Muscle of back (tissue), 11 donors: ENCODE data around the gene ITGB2. TPM values are rescaled to one million over a fixed set of nuclear protein-coding genes. Genes with fewer than 3 reads are reported as not detected.
"Not testable (repeated sequence)": the region's sequence is repeated elsewhere in the genome, so short reads cannot be mapped to it uniquely, and the experiment has no call there.

Source experiments
- DNase-seq, 3 donors: peaks; one replicate each; pipeline versions ENCODE4 v3.0.0 to v3.0.0-alpha.2; 2013
- polyA plus RNA-seq, 10 donors: library from polyadenylated mRNA; unstranded; fragments of 120-200 nt; gene quantifications; one replicate each; pipeline ENCODE4 v1.2.1, GENCODE V29; 2013; ENCODE audit not compliant: insufficient read length in 10 of 10

ITGB2 gene
- polyA plus RNA-seq, 10 donors, result 6.9 to 27.7 (median 11.7) TPM

DNA sequence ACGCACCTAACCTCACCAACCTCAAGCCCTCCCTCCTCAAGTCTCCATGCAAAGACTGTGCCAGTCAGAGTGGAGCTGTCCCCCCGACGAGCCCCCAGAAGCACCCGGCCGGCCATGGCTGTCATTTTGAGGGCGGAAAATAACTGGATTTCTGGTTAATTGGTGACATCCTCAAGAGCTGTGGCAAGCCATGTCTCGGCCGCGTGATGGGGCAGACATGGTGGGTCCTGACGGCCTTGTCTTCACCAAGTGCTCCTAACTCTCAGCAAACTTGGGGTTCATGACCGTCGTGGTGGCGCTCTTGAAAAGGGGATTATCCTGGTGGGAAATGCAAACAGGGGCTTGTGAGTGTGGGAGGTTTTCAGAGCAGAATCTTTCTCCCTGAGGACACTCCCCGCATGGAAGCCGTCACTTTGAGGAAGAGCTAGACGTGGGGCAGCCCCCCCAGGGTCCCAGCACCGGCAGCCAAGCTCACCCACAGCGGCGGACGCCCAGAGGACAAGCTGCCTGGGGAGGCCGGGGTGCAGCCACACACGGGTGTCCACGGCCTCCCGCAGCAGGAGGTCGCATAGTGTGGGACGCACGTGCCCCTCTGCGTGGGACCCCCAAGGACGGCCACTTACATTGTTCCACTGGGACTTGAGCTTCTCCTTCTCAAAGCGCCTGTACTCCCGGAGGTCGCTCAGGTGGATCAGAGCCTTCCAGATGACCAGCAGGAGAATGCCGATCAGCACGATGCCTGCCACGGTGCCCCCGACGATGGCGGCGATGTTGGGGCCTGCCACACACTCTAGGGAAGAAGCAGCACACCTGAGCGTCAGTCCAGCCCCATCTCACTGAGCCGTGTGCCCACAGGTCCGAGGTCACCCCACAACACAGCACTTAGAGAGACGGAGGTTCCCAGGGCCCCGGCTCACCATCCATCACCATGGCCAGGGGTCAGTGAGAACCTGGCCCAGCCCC lies 34.3 kb downstream of the ITGB2 start:
- DNase-seq, result no peak

- DNase-seq, result no peak
These were observed 35.1 kb downstream of the ITGB2 start for GRCh38 chr21:44885615-44886014.

DNA sequence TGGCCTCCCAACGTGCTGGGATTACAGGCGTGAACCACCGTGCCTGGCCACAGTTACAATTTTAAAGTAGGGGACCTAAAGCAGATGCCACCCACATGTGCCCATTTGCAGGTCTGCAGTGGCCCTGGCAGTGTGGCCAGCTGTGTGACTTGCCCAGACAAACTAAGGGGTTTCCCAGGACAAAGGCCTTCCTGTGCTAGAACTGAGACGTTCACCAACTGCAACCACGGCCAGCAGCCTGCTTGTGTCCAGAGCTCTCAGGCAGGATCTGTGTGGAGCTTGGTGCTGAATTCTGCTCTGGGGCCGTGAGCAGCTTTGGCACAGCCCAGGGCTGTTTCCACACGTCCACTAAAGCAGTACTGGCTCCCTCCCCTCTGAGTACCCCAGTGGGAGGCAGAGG lies 36.6 kb downstream of the ITGB2 start:
- DNase-seq, result no peak

DNA sequence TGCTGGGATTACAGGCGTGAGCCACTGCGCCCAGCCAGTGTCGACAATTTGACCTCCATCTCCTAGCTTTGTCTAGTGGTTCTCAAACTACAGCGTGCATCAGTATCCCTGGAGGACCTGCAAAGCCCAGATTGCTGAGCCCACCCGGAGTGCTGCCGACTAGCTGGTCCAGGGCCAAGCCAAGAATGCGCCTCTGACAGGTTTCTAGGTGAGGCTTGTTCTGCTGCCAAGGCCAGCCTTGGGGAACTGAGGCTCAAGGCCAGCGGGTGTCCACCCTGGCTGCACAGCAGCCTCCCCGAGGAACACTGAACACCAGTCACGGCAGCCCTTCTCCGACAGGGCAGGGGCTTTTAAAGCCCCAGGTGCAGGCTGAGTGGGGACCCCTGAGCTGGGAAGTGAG lies 37.4 kb downstream of the ITGB2 start:
- DNase-seq, result no peak

DNA sequence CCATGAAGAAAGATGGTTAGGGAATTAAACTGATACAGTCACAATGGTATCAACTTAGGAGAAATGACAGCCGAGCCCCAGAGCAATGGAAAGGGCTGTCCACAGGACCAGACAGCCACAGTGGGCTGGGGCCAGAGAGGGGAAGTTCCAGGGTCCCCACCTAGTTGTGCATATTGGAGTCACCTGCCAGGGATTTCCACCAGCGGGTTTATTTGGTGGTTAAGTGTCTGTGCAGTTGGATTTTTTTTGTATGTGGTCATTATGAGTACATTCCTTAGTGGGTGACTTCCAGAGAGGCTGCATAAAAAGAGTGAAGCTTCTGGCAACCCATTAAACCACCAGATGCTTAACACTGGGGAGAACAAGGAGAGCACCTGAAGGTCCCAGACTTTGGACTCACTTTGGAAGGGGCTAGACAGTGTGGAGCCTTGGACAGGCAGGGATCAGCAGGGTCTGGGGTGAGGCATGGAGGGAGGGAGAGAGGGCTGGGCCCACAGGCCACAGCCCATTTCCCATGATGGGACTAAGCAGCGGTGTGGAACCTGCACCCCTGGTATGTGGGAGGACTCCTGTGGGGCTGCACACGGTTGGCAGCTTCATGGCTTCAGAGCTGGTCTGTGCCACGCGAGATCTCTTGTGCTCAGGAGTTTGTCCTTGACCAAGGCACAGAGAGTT lies 39.4 kb downstream of the ITGB2 start:
- no peak for DNase-seq

DNA sequence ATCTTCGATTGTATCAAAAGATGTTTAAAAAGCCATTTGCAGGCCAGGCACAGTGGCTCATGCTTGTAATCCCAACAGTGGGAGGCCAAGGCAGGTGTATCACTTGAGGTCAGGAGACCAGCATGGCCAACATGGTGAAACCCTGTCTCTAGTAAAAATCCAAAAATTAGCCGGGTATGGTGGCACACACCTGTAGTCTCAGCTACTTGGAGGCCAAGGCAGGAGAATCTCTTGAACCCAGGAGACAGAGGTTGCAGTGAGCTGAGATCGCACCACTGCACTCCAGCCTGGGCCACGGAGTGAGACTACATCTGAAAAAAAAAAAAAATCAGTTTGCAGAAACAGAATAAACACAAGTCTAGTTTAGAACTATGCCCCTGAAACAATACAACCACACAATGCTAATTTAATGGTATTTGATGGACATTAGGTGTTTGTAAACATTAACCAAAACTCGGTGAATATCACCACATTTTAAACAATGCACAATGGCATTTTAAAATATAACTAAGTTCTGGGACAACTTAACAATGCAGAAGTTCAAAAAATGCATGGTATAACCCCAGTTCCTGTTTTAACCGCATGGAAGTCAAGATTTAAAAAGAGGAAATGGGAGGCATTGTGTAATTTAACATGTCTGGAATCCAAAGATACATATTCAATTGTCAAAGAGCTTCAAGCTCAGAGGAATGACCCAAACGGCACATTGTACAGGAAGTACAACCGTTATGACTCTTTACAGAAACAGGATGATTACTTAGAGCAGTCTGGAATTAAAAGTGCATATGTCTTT lies 40.1 kb downstream of the ITGB2 start:
- DNase-seq, result peak in 2 of 3 donors; percentile 23 to 43

DNA sequence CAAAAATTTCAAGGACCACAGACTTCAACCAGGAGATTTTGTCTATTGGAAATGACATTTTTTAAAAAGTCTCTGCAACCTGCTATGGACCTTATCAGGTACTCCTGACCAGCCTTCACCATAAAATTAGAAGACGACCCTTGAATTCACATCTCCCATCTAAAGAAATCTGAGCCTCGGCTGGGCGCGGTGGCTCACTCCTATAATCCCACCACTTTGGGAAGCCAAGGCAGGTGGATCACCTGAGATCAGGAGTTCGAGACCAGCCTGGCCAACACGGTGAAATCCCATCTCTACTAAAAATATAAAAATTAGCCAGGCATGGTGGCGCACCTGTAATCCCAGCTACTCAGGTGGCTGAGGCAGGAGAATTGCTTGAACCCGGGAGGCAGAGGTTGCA lies 41.5 kb downstream of the ITGB2 start:
- not testable (repeated sequence) for DNase-seq

GRCh38 chr21:44878053-44878982 lies 42.4 kb downstream of the ITGB2 start:
- peak in 1 of 3 donors; percentile 29 for DNase-seq

- DNase-seq, result no peak
These were observed 43.7 kb downstream of the ITGB2 start for GRCh38 chr21:44876849-44877575.

GRCh38 chr21:44875316-44875700 lies 45.4 kb downstream of the ITGB2 start:
- DNase-seq, result peak in 1 of 3 donors; percentile 35

- peak in 2 of 3 donors; percentile 27 to 64 for DNase-seq
These were observed 46.0 kb downstream of the ITGB2 start for GRCh38 chr21:44874497-44875315.

GRCh38 chr21:44874240-44874496 lies 46.5 kb downstream of the ITGB2 start:
- DNase-seq, result no peak

GRCh38 chr21:44873356-44874239 lies 47.1 kb downstream of the ITGB2 start, which contains the start of gene PTTG1IP:
PTTG1IP (minus strand) TSS chr21:44873690; CDS start chr21:44873616, 74 bp downstream.
- peak; percentile 99 to 100 (median 100) for DNase-seq

DNA sequence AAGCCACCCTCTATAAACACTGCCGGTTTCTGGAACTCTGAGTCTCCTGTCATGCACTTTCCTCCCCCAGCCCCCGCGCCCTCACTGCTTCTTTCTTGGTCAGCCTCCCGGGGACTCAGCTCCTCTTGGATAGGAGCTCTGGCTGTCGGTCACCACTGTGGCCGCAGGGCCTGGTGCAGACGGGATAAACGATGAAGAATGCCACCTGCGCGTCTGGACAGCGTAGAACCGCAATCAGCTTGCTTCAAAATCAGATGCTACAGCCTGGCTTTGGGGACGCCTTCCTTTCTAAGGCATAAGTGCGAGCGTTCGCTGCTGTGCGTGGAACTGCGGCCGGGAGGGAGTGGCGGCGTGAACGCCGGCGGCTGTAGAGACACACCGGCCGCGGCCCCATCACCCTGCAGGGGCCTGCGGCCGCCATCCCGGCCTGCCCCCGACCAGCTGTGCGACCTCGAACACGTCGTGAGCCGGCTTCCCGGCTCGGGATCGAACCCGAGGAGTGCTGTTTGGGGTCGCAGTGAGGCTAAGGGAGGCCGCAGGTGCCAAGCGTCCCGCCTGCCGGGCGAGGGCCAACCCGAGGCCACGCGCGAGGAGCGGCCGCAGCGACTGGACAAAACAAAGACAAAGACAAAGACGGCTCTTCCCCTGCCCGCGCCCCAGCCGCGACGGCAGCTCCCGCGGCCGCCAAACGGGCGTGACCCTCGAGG lies 47.9 kb downstream of the ITGB2 start:
- DNase-seq, result peak in 2 of 3 donors; percentile 47 to 74

DNA sequence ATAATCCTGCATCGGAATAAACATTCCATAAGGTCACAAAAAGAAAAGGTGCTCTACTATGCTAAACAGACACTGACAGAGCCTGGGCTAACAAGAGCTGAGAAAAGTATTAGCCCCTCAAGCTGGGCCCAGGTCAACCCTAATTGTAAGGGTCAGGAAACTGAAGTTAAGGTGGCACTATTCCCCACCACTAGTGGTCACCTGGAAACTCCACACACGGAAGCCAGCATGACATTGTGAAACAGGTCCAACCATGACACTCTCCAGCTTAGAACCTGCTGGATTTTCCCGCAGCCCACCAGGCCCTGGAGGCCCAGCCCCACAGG lies 48.4 kb downstream of the ITGB2 start:
- DNase-seq, result no peak

- peak in 1 of 3 donors; percentile 30 for DNase-seq
These were observed 49.0 kb downstream of the ITGB2 start for GRCh38 chr21:44871576-44872269.
